Mucosa of stomach (tissue), 1 donor: Measurements from ENCODE around the gene BMP2K.

Experiments
- H3K27me3 ChIP-seq: one replicate; pipeline ENCODE4 v1.7.0; 2013; ENCODE audit warnings: mild to moderate bottlenecking, low read length; ENCODE audit not compliant: control insufficient read depth, insufficient read depth
- H3K36me3 ChIP-seq: one replicate; pipeline ENCODE4 v1.7.0; 2013; ENCODE audit warnings: low read length; ENCODE audit not compliant: control insufficient read depth, insufficient read depth
- H3K4me1 ChIP-seq: one replicate; pipeline ENCODE4 v1.7.0; 2013; ENCODE audit warnings: mild to moderate bottlenecking, low read length; ENCODE audit not compliant: control insufficient read depth, insufficient read depth
- H3K4me3 ChIP-seq: one replicate; pipeline ENCODE4 v1.7.0; 2013; ENCODE audit warnings: low read length
- H3K9ac ChIP-seq: one replicate; pipeline ENCODE4 v1.7.0; 2013; ENCODE audit warnings: mild to moderate bottlenecking, low read length, moderate library complexity
- H3K9me3 ChIP-seq: one replicate; pipeline ENCODE4 v1.7.0; 2013; ENCODE audit warnings: mild to moderate bottlenecking, low read length, moderate library complexity; ENCODE audit not compliant: control insufficient read depth
- donor health status: Pancreatic carcinoma.

BMP2K gene

GRCh38 chr4:78766026-78766425 lies 10.1 kb upstream of the BMP2K start:
- no peaks in the 10 kb centered on the region for H3K27me3 ChIP-seq
- no peaks in the 10 kb centered on the region for H3K36me3 ChIP-seq
- no peak overlapping the region for H3K4me3 ChIP-seq
- peaks cover 5% of the 10 kb centered on the region for H3K4me1 ChIP-seq
- H3K9ac ChIP-seq = no peak overlapping the region
- H3K9me3 ChIP-seq = no peaks in the 10 kb centered on the region

GRCh38 chr4:78766650-78767049 lies 9.5 kb upstream of the BMP2K start:
- Histone ChIP-seq H3K27me3 (no peaks in the 10 kb centered on the region), H3K36me3 (no peaks in the 10 kb centered on the region), H3K9me3 (no peaks in the 10 kb centered on the region), H3K4me3 (no peak overlapping the region), H3K9ac (no peak overlapping the region), H3K4me1 (peaks cover 5% of the 10 kb centered on the region)

- Histone ChIP-seq H3K9ac (no peak overlapping the region), H3K27me3 (no peaks in the 10 kb centered on the region), H3K4me1 (peaks cover 5% of the 10 kb centered on the region), H3K36me3 (no peaks in the 10 kb centered on the region), H3K4me3 (no peak overlapping the region), H3K9me3 (no peaks in the 10 kb centered on the region)
Measured at GRCh38 chr4:78767350-78767749, 8.8 kb upstream of the BMP2K start.

GRCh38 chr4:78768452-78769180 lies 7.5 kb upstream of the BMP2K start:
- Histone ChIP-seq H3K4me3 (no peak overlapping the region), H3K27me3 (no peaks in the 10 kb centered on the region), H3K36me3 (no peaks in the 10 kb centered on the region), H3K9ac (no peak overlapping the region), H3K4me1 (no peaks in the 10 kb centered on the region), H3K9me3 (no peaks in the 10 kb centered on the region)

GRCh38 chr4:78770091-78770642 lies 6.0 kb upstream of the BMP2K start:
- no peak overlapping the region for H3K4me3 ChIP-seq
- H3K4me1 ChIP-seq = peaks cover 6% of the 10 kb centered on the region
- no peaks in the 10 kb centered on the region for H3K36me3 ChIP-seq
- no peak overlapping the region for H3K9ac ChIP-seq
- H3K27me3 ChIP-seq = no peaks in the 10 kb centered on the region
- H3K9me3 ChIP-seq = no peaks in the 10 kb centered on the region

- no peak overlapping the region for H3K9ac ChIP-seq
- H3K9me3 ChIP-seq = no peaks in the 10 kb centered on the region
- peaks cover 12% of the 10 kb centered on the region for H3K4me1 ChIP-seq
- H3K4me3 ChIP-seq = no peak overlapping the region
- H3K36me3 ChIP-seq = no peaks in the 10 kb centered on the region
- no peaks in the 10 kb centered on the region for H3K27me3 ChIP-seq
Measured at GRCh38 chr4:78772526-78773091, 3.5 kb upstream of the BMP2K start.

- H3K27me3 ChIP-seq = no peaks in the 10 kb centered on the region
- H3K4me3 ChIP-seq = no peak overlapping the region
- no peak overlapping the region for H3K9ac ChIP-seq
- H3K9me3 ChIP-seq = no peaks in the 10 kb centered on the region
- H3K4me1 ChIP-seq = peaks cover 12% of the 10 kb centered on the region
- H3K36me3 ChIP-seq = no peaks in the 10 kb centered on the region
Measured at GRCh38 chr4:78774417-78774816, 1.7 kb upstream of the BMP2K start.

GRCh38 chr4:78775303-78776078 lies 659 bp upstream of the BMP2K start:
- Histone ChIP-seq H3K4me3 (peak overlapping the region; percentile 96), H3K27me3 (no peaks in the 10 kb centered on the region), H3K9me3 (no peaks in the 10 kb centered on the region), H3K4me1 (peaks cover 12% of the 10 kb centered on the region), H3K36me3 (no peaks in the 10 kb centered on the region), H3K9ac (peak overlapping the region; percentile 97)

- Histone ChIP-seq H3K9me3 (no peaks in the 10 kb centered on the region), H3K9ac (peak overlapping the region; percentile 69), H3K4me3 (peak overlapping the region; percentile 78), H3K4me1 (peaks cover 17% of the 10 kb centered on the region), H3K27me3 (no peaks in the 10 kb centered on the region), H3K36me3 (no peaks in the 10 kb centered on the region)
Measured at GRCh38 chr4:78776729-78777575, 802 bp downstream of the BMP2K start.

- H3K9me3 ChIP-seq = no peaks in the 10 kb centered on the region
- peaks cover 20% of the 10 kb centered on the region for H3K4me1 ChIP-seq
- H3K27me3 ChIP-seq = no peaks in the 10 kb centered on the region
- H3K4me3 ChIP-seq = no peak overlapping the region
- H3K9ac ChIP-seq = peak overlapping the region; percentile 69
- H3K36me3 ChIP-seq = no peaks in the 10 kb centered on the region
Measured at GRCh38 chr4:78777576-78777940, 1.4 kb downstream of the BMP2K start.

- H3K9me3 ChIP-seq = no peaks in the 10 kb centered on the region
- H3K4me1 ChIP-seq = peaks cover 20% of the 10 kb centered on the region
- no peak overlapping the region for H3K9ac ChIP-seq
- H3K4me3 ChIP-seq = no peak overlapping the region
- H3K36me3 ChIP-seq = no peaks in the 10 kb centered on the region
- H3K27me3 ChIP-seq = no peaks in the 10 kb centered on the region
Measured at GRCh38 chr4:78778530-78778929, 2.4 kb downstream of the BMP2K start.
